Breast epithelium (tissue), 3 donors: ENCODE data around the gene EMC10.

Experiments used
- POLR2A ChIP-seq: fragments of 450-650 bp; IDR thresholded peaks from one replicate; pipeline ENCODE4 v1.6.1; 2016; ENCODE audit warnings: antibody characterized with exemption, mild to moderate bottlenecking, moderate library complexity
- TF ChIP-seq, protein P1 (sequence below), 3 donors: fragments of 450-650 bp; IDR thresholded peaks; one replicate each; pipeline ENCODE4 v1.5.1; 2016 to 2017; ENCODE audit warnings: antibody characterized with exemption in 3 of 3, mild to moderate bottlenecking in 3 of 3, moderate library complexity in 3 of 3

DNA sequence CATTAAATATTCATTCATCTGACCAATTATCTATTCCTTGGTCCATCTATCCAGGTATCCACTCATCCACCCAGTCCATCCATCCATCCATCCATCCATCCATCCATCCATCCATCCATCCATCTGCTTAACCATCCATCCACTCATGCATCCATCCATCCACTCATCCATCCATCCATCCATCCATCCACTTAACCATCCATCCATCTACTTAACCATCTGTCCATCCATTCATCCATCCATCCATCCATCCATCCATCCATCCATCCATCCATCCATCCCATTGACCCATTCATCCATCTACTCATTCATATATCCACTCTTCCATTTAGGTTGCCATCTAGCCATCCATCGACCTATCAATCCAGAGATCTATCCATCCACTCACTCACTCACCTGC, 32.2 kb upstream of the EMC10 start:
- TF ChIP-seq, protein P1, sequence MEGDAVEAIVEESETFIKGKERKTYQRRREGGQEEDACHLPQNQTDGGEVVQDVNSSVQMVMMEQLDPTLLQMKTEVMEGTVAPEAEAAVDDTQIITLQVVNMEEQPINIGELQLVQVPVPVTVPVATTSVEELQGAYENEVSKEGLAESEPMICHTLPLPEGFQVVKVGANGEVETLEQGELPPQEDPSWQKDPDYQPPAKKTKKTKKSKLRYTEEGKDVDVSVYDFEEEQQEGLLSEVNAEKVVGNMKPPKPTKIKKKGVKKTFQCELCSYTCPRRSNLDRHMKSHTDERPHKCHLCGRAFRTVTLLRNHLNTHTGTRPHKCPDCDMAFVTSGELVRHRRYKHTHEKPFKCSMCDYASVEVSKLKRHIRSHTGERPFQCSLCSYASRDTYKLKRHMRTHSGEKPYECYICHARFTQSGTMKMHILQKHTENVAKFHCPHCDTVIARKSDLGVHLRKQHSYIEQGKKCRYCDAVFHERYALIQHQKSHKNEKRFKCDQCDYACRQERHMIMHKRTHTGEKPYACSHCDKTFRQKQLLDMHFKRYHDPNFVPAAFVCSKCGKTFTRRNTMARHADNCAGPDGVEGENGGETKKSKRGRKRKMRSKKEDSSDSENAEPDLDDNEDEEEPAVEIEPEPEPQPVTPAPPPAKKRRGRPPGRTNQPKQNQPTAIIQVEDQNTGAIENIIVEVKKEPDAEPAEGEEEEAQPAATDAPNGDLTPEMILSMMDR (IDR thresholded peaks at IDR 0.05), result no peak
- TF ChIP-seq POLR2A, result no peak
